ENCODE results near the gene CAPNS2.

DNA sequence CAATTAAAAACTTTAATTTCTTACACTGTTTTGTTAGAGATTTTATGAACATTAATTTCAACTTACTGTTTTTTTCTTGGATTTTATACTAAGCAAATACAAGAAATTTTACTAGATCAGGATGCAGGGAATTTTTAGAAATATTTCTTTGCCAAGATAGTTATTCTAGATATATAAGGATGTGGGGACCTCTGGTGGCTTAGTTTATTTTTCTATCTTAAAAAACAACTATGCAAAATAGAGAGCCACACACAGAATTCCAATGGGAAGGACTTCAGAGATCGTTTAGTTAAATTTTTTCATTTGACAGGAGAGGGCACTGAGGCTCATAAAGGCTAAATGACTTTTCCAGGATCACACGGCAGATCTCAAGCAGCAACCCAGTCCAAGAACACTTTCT is 23.0 kb upstream of the CAPNS2 start:
- TF ChIP-seq POLR2A (IDR thresholded peaks at IDR 0.05) (no peak), POLR2AphosphoS5 (IDR thresholded peaks at IDR 0.05) (no peak)
- TF ChIP-seq, protein P1, sequence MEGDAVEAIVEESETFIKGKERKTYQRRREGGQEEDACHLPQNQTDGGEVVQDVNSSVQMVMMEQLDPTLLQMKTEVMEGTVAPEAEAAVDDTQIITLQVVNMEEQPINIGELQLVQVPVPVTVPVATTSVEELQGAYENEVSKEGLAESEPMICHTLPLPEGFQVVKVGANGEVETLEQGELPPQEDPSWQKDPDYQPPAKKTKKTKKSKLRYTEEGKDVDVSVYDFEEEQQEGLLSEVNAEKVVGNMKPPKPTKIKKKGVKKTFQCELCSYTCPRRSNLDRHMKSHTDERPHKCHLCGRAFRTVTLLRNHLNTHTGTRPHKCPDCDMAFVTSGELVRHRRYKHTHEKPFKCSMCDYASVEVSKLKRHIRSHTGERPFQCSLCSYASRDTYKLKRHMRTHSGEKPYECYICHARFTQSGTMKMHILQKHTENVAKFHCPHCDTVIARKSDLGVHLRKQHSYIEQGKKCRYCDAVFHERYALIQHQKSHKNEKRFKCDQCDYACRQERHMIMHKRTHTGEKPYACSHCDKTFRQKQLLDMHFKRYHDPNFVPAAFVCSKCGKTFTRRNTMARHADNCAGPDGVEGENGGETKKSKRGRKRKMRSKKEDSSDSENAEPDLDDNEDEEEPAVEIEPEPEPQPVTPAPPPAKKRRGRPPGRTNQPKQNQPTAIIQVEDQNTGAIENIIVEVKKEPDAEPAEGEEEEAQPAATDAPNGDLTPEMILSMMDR (IDR thresholded peaks at IDR 0.05), result peak in 2 of 3 donors; percentile 43 to 56
